ENCODE data around the gene SLC36A1.

DNA sequence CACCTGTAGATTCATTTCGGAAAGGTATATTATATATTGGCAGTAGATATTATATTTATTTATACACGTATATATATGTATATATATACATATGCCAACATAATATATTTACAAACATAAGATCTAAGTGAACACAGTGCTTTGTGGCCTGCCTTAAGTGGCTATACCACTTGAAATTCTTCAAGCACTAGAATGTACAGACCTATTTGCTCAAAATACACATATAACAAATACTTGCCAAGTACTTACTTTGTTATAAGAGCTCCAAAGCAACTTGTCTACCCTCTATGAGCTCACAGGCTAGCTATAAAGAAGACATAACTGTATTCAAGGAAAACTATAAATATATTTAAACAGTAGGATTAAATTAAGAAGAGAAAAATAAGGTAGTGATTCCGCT, 33.6 kb upstream of the SLC36A1 start:
- TF ChIP-seq, protein P1, sequence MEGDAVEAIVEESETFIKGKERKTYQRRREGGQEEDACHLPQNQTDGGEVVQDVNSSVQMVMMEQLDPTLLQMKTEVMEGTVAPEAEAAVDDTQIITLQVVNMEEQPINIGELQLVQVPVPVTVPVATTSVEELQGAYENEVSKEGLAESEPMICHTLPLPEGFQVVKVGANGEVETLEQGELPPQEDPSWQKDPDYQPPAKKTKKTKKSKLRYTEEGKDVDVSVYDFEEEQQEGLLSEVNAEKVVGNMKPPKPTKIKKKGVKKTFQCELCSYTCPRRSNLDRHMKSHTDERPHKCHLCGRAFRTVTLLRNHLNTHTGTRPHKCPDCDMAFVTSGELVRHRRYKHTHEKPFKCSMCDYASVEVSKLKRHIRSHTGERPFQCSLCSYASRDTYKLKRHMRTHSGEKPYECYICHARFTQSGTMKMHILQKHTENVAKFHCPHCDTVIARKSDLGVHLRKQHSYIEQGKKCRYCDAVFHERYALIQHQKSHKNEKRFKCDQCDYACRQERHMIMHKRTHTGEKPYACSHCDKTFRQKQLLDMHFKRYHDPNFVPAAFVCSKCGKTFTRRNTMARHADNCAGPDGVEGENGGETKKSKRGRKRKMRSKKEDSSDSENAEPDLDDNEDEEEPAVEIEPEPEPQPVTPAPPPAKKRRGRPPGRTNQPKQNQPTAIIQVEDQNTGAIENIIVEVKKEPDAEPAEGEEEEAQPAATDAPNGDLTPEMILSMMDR (IDR thresholded peaks at IDR 0.05; ENCODE audit: low read depth, low read length) = no peak
- no peak for TF ChIP-seq POLR2A (IDR thresholded peaks at IDR 0.05; ENCODE audit: extremely low read depth, insufficient read length)
- TF ChIP-seq, protein P2, sequence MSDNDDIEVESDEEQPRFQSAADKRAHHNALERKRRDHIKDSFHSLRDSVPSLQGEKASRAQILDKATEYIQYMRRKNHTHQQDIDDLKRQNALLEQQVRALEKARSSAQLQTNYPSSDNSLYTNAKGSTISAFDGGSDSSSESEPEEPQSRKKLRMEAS (IDR thresholded peaks at IDR 0.05; ENCODE audit: low read depth, low read length) = no peak

All from NB4 (cell line).